Activated naive CD4-positive, alpha-beta T cell treated with anti-CD3 and anti-CD28 coated beads, Interleukin-2, amount 10 ng/mL, durations not matched to agents 7 days and 5 days (primary cell): ENCODE measurements around the gene HAUS7.
"Not testable (repeated sequence)": the region's sequence is repeated elsewhere in the genome, so short reads cannot be mapped to it uniquely, and the experiment has no call there.

Experiments
- CTCF ChIA-PET: fragments of 350-600 bp; sonication (Branson Sonifier 250); formaldehyde crosslinking; loops from one replicate; lab custom pipeline; 2021; ENCODE audit warnings: antibody characterized with exemption; lab: Charles Lee
- DNase-seq: peaks from one replicate; pipeline ENCODE4 v3.0.0-alpha.2; 2020
- H3K27ac Mint-ChIP-seq: one replicate; pipeline ENCODE4 v1.8.0; 2021; ENCODE audit warnings: mild to moderate bottlenecking, moderate library complexity, mixed read lengths
- H3K27me3 Mint-ChIP-seq: one replicate; pipeline ENCODE4 v1.8.0; 2021; ENCODE audit warnings: mild to moderate bottlenecking, mixed read lengths
- H3K36me3 Mint-ChIP-seq: one replicate; pipeline ENCODE4 v1.8.0; 2021; ENCODE audit warnings: mixed read lengths
- H3K4me1 Mint-ChIP-seq: one replicate; pipeline ENCODE4 v1.8.0; 2021; ENCODE audit warnings: mixed read lengths
- H3K4me3 Mint-ChIP-seq: one replicate; pipeline ENCODE4 v1.8.0; 2021; ENCODE audit warnings: mild to moderate bottlenecking, moderate library complexity, mixed read lengths
- H3K9me3 Mint-ChIP-seq: one replicate; pipeline ENCODE4 v1.8.0; 2021; ENCODE audit warnings: mixed read lengths

Gene HAUS7

GRCh38 chrX:153405426-153405825, 65.0 kb downstream of the HAUS7 start:
- Mint-ChIP-seq H3K4me3 (no peak overlapping the region), H3K27ac (no peak overlapping the region), H3K36me3 (no peaks in the 10 kb centered on the region), H3K9me3 (no peaks in the 10 kb centered on the region), H3K4me1 (no peaks in the 10 kb centered on the region), H3K27me3 (peaks cover 18% of the 10 kb centered on the region)
- CTCF ChIA-PET: no interaction called here
- DNase-seq: no peak

GRCh38 chrX:153404333-153404732, 66.0 kb downstream of the HAUS7 start:
- CTCF ChIA-PET, H3K9me3 Mint-ChIP-seq, H3K4me3 Mint-ChIP-seq, H3K27ac Mint-ChIP-seq, H3K36me3 Mint-ChIP-seq, H3K4me1 Mint-ChIP-seq, DNase-seq: not testable (repeated sequence)
- peaks cover 22% of the 10 kb centered on the region for H3K27me3 Mint-ChIP-seq

GRCh38 chrX:153401133-153401764, 69.1 kb downstream of the HAUS7 start, which contains the start of gene PNMA6E:
PNMA6E (minus strand) TSS chrX:153401350; CDS start chrX:153398849, 2,501 bp downstream.
- no peak for DNase-seq
- no peak within 1 kb of the TSS for H3K27ac Mint-ChIP-seq
- no peaks in the 10 kb centered on the region for H3K9me3 Mint-ChIP-seq
- peaks cover 2% of the 10 kb centered on the region for H3K4me1 Mint-ChIP-seq
- H3K36me3 Mint-ChIP-seq: no peaks in the 10 kb centered on the region
- CTCF ChIA-PET: no interaction called here
- H3K27me3 Mint-ChIP-seq: peaks cover 14% of the 10 kb centered on the region
- no peak within 1 kb of the TSS for H3K4me3 Mint-ChIP-seq

GRCh38 chrX:153400146-153401132, 69.9 kb downstream of the HAUS7 start:
- H3K36me3 Mint-ChIP-seq: no peaks in the 10 kb centered on the region
- peaks cover 5% of the 10 kb centered on the region for H3K4me1 Mint-ChIP-seq
- no peak overlapping the region for H3K4me3 Mint-ChIP-seq
- no peak overlapping the region for H3K27ac Mint-ChIP-seq
- CTCF ChIA-PET: interaction anchor here (1.7 kb wide), 1 partner anchor 45 kb away, joined by 3 read pairs; no protein-coding TSS in a partner anchor
- H3K9me3 Mint-ChIP-seq: no peaks in the 10 kb centered on the region
- peaks cover 13% of the 10 kb centered on the region for H3K27me3 Mint-ChIP-seq
- peak; percentile 65 for DNase-seq

- Mint-ChIP-seq H3K4me3 (no peak overlapping the region), H3K36me3 (no peaks in the 10 kb centered on the region), H3K27me3 (peaks cover 11% of the 10 kb centered on the region), H3K9me3 (no peaks in the 10 kb centered on the region), H3K4me1 (peaks cover 22% of the 10 kb centered on the region), H3K27ac (no peak overlapping the region)
- no peak for DNase-seq
- CTCF ChIA-PET: interaction anchor here (0.7 to 1.7 kb wide), 5 partner anchors 9 to 457 kb away, joined by 3 to 4 read pairs (median 3); no protein-coding TSS in a partner anchor
Observed at GRCh38 chrX:153398275-153398960, 72.0 kb downstream of the HAUS7 start.
